Vagina (tissue), 2 donors: ENCODE measurements around the gene SMC3. TPM values are rescaled to one million over a fixed set of nuclear protein-coding genes. Genes with fewer than 3 reads are reported as not detected.

Source experiments
- DNase-seq, 2 donors: peaks; one replicate each; pipeline ENCODE4 v3.0.0-alpha.2; 2017; ENCODE audit errors: extremely low spot score in 2 of 2
- H3K27ac ChIP-seq: fragments of 200-600 bp; sonication (generic); one replicate; pipeline ENCODE4 v1.5.1; 2019
- H3K27me3 ChIP-seq: fragments of 200-600 bp; sonication (generic); one replicate; pipeline ENCODE4 v1.5.1; 2019
- H3K36me3 ChIP-seq, 2 donors: fragments of 200-600 bp; sonication (generic); one replicate each; pipeline ENCODE4 v1.5.1; 2017 to 2019
- H3K4me1 ChIP-seq: fragments of 200-600 bp; sonication (generic); one replicate; pipeline ENCODE4 v1.5.1; 2019
- H3K4me3 ChIP-seq, 2 donors: fragments of 200-600 bp; sonication (generic); 1 replicate in 1 of 2; 2 replicates in 1 of 2; pipeline ENCODE4 v1.5.1; 2016 to 2019
- H3K9me3 ChIP-seq: fragments of 200-600 bp; sonication (generic); one replicate; pipeline ENCODE4 v1.5.1; 2019
- CTCF ChIP-seq, 3 experiments: fragments of 450-650 bp in 2 of 3; fragments of 200-600 bp in 1 of 3; sonication (generic) in 1 of 3; IDR thresholded peaks; one replicate each; pipeline ENCODE4 v1.5.1; 2017 to 2019; ENCODE audit warnings: antibody characterized with exemption in 3 of 3, mild to moderate bottlenecking in 2 of 3, moderate library complexity in 2 of 3
- POLR2A ChIP-seq, 2 donors: fragments of 450-650 bp; IDR thresholded peaks; one replicate each; pipeline ENCODE4 v1.6.1; 2017; ENCODE audit warnings: antibody characterized with exemption in 2 of 2, mild to moderate bottlenecking in 2 of 2, moderate library complexity in 2 of 2
- POLR2AphosphoS5 ChIP-seq, 2 donors: sonication (generic); formaldehyde crosslinking; IDR thresholded peaks; one replicate each; pipeline ENCODE4 v1.9.0; 2017; ENCODE audit warnings: antibody characterized with exemption in 2 of 2, mild to moderate bottlenecking in 2 of 2, low read depth in 1 of 2; ENCODE audit not compliant: insufficient read depth in 1 of 2
- intact Hi-C: fragments of 100-400 bp; cut with DNase I; formaldehyde crosslinking; loops from one replicate; pipeline ENCODE4 v1.15.1; 2023
- total RNA-seq: library from RNA; depleted of rRNA; stranded (reverse); fragments of >200 nt; gene quantifications from one replicate; pipeline ENCODE4 v1.2.3, GENCODE V29; 2016

The SMC3 gene
- total RNA-seq, result 27.5 TPM

GRCh38 chr10:110567201-110568054 lies at the start of gene SMC3:
TSS of gene SMC3 (plus strand) at chr10:110567695. CDS start at chr10:110567817, 122 bp downstream.
- intact Hi-C loops, result loop anchor here (10.0 kb wide), 2 partner anchors 263 to 353 kb away; partner anchors contain the start of gene SMNDC1
- no peaks in the 10 kb centered on the region for H3K36me3 ChIP-seq
- TF ChIP-seq POLR2AphosphoS5 (IDR thresholded peaks at IDR 0.05; ENCODE audit: insufficient read depth in 1 of 2, low read depth in 1 of 2) (peak; percentile 82 to 92), POLR2A (IDR thresholded peaks at IDR 0.05) (peak in 1 of 2 donors; percentile 42), CTCF (IDR thresholded peaks at IDR 0.05) (peak in 1 of 3 experiments; percentile 17)
- H3K27ac ChIP-seq, result peak within 1 kb of the TSS; percentile 92
- H3K27me3 ChIP-seq, result no peaks in the 10 kb centered on the region
- peak in 1 of 2 donors; percentile 90 for DNase-seq
- H3K9me3 ChIP-seq, result no peaks in the 10 kb centered on the region
- peaks cover 42% of the 10 kb centered on the region for H3K4me1 ChIP-seq
- peak within 1 kb of the TSS; percentile 94 to 95 for H3K4me3 ChIP-seq

- intact Hi-C loops, result no loop called here
- no peak for DNase-seq
- Histone ChIP-seq H3K36me3 (no peaks in the 10 kb centered on the region), H3K9me3 (no peaks in the 10 kb centered on the region), H3K4me3 (no peak overlapping the region), H3K27ac (no peak overlapping the region), H3K27me3 (no peaks in the 10 kb centered on the region), H3K4me1 (no peaks in the 10 kb centered on the region)
- TF ChIP-seq POLR2A (IDR thresholded peaks at IDR 0.05), result no peak
- no peak for TF ChIP-seq CTCF (IDR thresholded peaks at IDR 0.05)
- no peak for TF ChIP-seq POLR2AphosphoS5 (IDR thresholded peaks at IDR 0.05; ENCODE audit: insufficient read depth in 1 of 2, low read depth in 1 of 2)
Observed at GRCh38 chr10:110522365-110522988, 45.0 kb upstream of the SMC3 start.

- no peak overlapping the region for H3K27ac ChIP-seq
- TF ChIP-seq POLR2A (IDR thresholded peaks at IDR 0.05) (no peak), POLR2AphosphoS5 (IDR thresholded peaks at IDR 0.05; ENCODE audit: insufficient read depth in 1 of 2, low read depth in 1 of 2) (no peak), CTCF (IDR thresholded peaks at IDR 0.05) (no peak)
- H3K4me3 ChIP-seq, result no peak overlapping the region
- no peaks in the 10 kb centered on the region for H3K9me3 ChIP-seq
- H3K27me3 ChIP-seq, result no peaks in the 10 kb centered on the region
- no peaks in the 10 kb centered on the region for H3K36me3 ChIP-seq
- intact Hi-C loops, result no loop called here
- H3K4me1 ChIP-seq, result no peaks in the 10 kb centered on the region
- DNase-seq, result no peak
Observed at GRCh38 chr10:110523736-110524135, 43.8 kb upstream of the SMC3 start.

GRCh38 chr10:110524179-110524858 lies 43.2 kb upstream of the SMC3 start:
- H3K27me3 ChIP-seq, result no peaks in the 10 kb centered on the region
- peak in 1 of 2 donors; percentile 64 for DNase-seq
- no peaks in the 10 kb centered on the region for H3K36me3 ChIP-seq
- intact Hi-C loops, result no loop called here
- no peak overlapping the region for H3K27ac ChIP-seq
- H3K4me1 ChIP-seq, result no peaks in the 10 kb centered on the region
- no peaks in the 10 kb centered on the region for H3K9me3 ChIP-seq
- H3K4me3 ChIP-seq, result no peak overlapping the region
- TF ChIP-seq POLR2A (IDR thresholded peaks at IDR 0.05), result no peak
- no peak for TF ChIP-seq CTCF (IDR thresholded peaks at IDR 0.05)
- no peak for TF ChIP-seq POLR2AphosphoS5 (IDR thresholded peaks at IDR 0.05; ENCODE audit: insufficient read depth in 1 of 2, low read depth in 1 of 2)
